GM18520 (cell line): ENCODE results near the gene EPHB1.

ENCODE experiments used
- ATAC-seq: cut with Tn5 transposase; IDR thresholded peaks from one replicate; pipeline ENCODE4 v1.9.1; 2021; ENCODE audit not compliant: unreplicated experiment

EPHB1 gene

DNA sequence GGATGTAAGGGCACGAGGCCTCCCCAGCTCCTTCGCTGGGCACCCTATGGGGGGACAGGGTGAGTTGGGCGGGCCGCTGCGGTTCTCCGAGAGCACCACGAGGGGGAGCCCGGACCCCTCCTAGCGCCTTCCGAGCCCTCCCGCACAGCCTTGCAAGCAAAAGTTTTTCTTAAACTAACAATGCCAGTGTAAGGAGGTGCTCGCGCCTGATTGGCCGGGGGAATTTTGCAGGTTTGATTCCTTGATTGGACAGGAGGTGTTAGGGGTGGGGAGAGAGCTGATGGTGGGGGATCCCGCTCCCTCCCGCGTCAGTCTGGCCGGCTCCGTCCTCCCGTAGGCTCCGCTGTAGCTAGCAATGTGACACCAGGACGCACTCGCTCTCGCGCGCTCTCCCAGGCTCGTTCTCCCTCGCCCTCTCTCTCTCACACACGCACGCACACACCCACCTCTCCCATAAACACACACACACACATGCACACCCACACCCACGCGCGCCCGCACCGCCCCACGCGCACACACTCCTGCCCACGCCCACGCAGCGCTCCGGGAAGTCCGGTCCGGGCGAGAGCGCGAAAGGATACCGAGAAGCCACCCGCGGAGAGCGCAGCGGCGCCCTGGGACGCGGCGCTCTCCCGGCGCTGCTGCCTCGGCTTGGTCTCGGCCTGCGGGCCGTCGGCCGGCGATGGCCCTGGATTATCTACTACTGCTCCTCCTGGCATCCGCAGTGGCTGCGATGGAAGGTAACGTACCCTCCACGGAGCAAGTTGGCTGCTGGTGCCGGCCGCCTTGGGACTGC, at the start of gene EPHB1:
Gene EPHB1 (plus strand): TSS at position 311 of the 796 bp plus-strand sequence.
- peak; percentile 63 for ATAC-seq

DNA sequence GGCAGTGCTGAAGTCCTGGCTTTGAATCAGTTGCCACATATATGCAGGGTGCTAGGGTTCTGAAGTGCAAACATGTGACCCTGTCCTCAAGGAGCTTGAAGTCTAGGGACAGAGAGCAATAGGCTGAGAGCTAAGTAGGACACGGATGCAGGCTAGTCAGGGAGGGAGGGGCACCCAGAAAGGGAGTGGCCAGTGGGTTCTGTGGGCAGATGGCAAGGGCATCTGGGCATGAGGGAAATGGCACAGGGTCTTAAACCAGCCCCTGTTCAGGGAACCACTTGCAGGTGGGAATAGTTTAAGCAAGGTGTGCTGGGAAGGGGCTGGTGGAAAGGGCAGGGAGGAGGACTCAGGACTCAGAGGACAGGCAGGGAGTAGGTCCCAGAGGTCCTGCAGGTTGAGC, 46.4 kb upstream of the EPHB1 start:
- ATAC-seq, result no peak

DNA sequence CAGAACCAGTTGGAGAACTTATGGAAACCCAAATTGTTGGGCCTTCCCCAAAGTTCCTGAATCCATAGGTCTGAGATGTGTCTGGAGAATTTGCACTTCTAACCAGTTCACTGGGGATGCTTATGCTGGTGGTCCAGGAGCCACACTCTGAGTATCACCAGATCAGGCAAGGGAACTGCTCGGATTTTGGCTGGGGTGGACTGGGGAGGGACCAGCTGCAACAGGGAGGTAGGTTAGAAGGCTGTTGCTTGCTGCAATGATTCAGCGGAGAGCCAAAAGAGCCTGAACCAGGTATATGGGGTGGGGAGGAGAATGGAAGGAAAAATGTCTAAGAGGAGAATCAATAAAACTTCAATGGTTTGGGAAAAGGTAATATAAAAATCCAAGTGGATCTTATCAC, 45.9 kb upstream of the EPHB1 start:
- ATAC-seq, result no peak

DNA sequence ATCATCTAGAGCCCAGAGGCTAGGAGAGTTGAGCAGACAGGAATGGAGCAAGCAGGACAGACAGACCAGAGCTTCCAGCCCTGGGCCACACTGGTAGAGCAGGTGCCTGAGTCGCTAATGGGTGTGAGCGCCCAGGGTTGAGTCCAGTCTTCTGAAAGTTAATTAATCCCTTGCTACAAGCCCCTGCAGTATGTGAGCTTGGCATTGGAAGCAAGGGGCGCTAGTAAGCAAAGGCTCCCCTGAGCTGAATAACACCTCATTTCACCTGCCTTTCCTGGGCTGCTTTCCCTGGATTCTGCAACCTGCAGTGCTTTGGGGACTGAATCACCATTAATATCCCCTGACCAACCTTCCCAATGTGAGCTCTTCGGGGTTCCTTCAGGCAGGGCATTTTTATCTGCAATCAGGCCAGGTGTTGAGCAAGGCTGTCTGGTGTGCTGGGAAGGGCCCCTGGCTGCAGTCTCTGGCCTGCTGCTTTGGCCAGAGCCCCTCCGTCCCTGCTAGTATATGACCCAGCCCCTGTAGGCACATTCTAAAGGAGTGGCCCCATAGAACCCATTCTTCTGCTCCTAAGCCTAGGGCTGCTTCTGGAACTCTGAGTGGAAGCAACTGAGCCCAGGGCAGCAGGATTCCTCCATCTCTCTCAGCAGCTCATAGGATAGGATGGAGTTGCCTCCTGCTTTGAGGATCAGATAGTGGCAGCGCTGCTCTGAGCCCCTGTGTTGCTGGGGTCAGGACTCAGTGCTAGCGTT, 45.1 kb upstream of the EPHB1 start:
- ATAC-seq, result no peak

GRCh38 chr3:134751831-134752230, 43.2 kb upstream of the EPHB1 start:
- no peak for ATAC-seq

DNA sequence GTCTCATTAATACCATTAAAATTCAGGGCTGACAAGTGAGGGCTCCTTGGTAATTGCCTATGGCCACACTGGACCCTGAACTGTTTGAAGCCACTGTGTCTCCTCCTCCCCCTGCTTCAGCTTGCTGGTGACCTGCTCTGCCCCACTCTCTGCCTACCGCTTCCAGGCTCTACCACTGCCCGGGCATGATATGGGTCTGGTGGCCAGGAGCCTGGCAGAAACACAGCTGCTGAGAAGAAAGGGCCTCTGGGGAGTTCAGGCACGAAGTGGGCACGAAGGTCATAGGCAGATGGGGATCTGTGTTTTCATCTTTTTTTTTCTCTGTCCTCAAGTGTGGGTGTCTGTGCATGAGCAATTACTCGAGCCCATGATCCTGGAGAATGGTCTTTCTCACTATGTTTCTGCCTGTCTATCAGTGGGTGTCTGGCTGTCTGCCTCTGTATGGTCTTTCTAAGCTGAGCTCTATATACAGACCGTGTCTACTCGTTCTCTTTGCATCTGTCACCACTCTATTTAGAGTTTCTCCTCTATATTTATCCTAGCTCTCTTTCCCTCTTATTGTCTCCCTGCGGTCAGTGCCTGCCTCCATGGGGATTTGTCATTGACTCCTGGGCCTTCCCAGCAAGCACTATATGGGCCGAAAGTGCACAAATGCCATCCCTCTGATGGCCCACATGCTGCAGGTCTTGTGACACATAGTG, 42.1 kb upstream of the EPHB1 start:
- no peak for ATAC-seq

GRCh38 chr3:134753999-134754742, 40.9 kb upstream of the EPHB1 start:
- no peak for ATAC-seq

- ATAC-seq, result no peak
These were observed 40.1 kb upstream of the EPHB1 start for GRCh38 chr3:134754768-134755559.

GRCh38 chr3:134755821-134756220, 39.2 kb upstream of the EPHB1 start:
- no peak for ATAC-seq

- no peak for ATAC-seq
These were observed 37.5 kb upstream of the EPHB1 start for GRCh38 chr3:134757549-134758069.

- no peak for ATAC-seq
These were observed 33.8 kb upstream of the EPHB1 start for GRCh38 chr3:134761213-134761612.

DNA sequence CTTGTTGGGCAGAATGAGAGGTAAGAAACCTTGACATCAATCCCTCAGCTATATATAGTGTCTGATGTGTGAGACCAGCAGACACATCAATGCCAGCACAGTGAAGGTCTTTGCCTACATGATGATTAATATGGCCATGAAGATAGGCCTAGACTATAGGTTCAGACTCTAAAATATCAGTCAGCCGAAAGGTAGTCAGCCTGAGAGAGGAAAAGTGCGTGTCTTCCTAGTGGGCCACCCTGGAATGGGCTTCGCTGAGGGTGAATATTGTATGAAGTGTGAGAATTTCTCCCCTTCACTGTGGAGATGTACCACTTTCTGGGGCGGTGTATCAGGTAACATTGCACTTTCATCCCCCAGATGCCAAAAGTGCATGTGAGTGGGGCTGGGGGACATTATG, 33.0 kb upstream of the EPHB1 start:
- no peak for ATAC-seq

DNA sequence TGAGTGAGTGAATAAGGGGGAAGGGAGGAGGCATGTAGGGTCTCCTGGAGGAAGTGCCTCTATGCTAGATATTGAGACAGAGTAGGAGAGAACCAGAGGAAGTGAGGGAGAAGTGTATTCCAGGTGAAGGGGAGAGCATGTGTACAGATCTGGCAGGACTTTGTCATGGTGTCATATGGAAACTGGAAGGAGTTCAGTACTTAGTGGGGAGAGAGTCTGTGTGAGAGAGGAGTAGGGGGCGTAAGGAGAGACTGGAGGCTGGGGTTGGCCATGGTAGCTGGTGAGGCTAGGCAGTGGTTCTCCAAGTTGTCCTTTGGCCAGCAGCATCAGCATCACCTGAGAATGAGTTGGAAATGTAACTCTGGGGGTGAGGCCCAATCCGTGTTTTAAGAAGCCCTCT, 29.6 kb upstream of the EPHB1 start:
- ATAC-seq, result no peak

DNA sequence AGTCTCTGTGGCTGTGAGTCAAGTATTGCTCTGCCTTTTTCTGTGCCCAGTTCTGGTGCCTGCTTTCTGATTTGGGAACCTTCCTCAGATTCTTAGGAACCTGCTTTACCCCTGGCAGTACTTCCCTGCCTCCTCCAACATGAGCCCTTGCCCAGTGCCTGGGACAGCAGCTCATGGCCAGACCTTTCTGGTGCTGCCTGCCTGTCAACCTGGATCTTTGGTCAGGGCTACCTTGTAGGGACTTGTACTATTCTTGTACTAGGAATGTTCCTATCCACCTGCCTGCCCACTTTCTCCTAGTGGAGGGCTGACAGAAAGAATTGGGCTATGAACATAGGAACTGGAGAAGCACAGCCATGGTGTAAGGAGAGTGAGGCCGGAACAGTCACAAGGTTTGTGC, 28.8 kb upstream of the EPHB1 start:
- no peak for ATAC-seq

GRCh38 chr3:134768116-134768515, 26.9 kb upstream of the EPHB1 start:
- ATAC-seq, result no peak

DNA sequence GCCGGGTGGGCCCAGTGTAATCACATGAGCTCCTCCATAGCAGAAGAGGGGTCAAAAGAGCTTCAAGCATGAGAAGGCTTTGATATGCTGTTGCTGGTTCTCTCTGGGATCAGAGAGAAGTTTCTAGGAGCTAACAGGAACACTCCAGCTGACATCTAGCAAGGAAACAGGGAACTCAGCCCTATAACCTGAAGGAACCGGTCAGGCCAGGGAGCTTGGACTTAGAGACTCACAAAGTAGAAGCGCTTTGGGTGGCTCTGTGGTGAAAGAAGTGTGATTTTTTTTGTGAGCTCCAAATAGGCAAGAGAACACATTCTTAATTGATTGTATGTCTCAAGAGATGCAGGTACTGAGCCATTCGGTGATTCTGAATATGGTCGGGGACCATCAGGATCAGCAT, 26.2 kb upstream of the EPHB1 start:
- ATAC-seq, result no peak

DNA sequence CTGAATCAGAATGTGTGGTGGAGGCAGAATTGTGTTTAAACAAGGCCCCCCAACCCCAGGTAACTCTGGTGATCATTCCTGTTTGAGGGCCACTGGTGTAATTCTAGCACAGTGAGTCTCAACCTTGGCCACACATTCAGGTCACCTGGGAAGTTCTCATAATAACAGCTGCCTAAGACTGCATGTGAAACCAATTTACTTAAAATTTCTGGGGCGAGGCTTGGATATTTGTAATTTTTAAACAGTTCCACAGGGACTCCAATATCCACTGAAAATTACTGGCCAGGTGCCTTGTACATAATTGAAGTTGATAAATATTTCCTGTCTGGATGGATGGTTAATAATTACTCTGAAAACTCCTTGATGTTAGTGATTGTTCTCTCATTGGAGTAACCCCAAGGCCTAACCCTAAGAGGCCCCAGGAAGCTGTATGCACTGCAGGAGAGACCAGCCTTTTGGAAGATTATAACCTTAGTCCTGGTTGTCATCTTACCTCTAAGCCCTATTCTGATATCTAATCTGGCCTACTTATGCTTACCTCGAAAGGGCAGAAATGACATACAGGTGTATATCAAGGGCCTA, 25.7 kb upstream of the EPHB1 start:
- ATAC-seq, result no peak

DNA sequence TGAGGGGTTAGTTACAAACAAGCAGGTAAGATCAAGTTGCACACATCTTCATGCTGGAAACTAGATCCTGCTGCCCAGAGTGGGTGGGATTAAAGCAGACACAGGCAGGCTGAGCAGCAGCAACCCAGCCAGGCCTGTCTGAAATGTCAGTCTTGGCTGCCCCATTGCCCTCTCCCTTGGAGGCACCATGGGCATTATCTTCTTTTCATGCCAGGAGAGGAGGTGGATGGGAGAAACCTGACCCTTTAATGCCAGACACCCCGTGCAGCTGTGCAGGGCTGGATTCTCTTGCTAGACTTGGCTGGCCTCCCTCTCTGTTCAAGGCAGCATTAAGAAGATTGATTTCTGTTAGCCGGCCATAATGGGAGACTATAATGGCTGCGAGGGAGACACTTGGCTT, 23.0 kb upstream of the EPHB1 start:
- ATAC-seq, result no peak

DNA sequence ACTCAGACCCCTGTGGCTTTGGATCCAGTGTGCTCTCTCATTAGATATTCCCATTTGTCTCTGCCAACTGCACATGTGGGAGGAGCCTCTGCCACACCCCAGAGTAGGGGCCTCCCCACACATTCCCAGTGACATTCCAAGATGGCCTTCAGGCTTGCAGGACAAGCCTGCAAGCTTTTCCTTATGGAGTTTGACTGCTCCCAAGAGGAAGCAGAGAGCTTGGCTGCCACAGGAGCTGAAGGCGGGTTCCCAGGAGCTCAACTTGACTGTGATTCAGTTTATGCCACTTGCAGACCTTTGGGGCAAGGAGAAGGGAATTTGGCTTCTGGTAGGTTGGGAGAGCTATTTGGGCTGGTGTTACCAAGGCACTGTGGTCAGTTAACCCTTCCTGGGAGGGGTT, 22.5 kb upstream of the EPHB1 start:
- ATAC-seq, result no peak

GRCh38 chr3:134775831-134776230, 19.2 kb upstream of the EPHB1 start:
- no peak for ATAC-seq
